Fibroblast of upper back skin (primary cell): ENCODE data around the gene SSC5D.
A peak's percentile ranks its signal among the peaks of the same experiment; 100 is the strongest.
"Not testable (repeated sequence)": the region's sequence is repeated elsewhere in the genome, so short reads cannot be mapped to it uniquely, and the experiment has no call there.

Source experiments
- DNase-seq: peaks from one replicate; pipeline ENCODE4 v3.0.0-alpha.2; 2013

SSC5D gene

DNA sequence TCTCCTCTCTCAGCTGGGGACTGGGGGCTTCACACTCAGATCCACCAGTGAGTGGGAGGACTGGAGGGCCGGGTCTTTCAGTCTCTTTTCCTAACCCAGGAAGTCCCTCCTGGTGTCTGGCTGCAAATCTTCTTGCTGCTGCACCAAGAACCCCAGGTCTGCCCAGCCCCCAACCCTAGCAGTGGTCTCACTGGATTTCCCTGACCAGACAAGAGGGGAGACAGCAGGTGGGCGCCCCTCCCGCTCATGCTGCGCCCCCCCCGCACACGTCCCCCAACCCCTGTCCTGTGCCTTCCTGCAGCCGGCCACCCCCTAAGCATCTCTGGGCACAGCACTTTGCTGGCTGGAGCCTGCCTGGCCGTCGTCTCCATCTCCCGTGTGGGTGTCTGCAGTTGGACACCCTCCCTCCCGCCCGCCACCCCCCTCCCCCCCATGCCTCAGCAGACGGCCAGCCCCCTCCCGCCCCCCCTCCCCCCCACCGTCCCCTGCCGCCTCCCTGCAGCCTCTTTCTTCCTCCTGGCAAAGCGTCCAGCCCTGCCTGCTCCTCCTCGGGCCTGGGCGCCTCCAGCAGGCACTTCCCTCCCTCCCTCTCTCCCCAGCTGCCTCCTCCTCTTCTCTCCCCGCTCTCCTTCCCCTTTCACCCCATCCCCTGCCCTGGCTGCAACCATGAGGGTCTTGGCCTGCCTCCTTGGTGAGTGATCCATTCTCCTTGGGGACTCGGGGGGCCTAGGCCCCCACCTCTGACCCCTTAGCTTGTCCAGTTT, at the start of gene SSC5D:
SSC5D (plus strand) TSS at position 513 of the 764 bp plus-strand sequence; CDS start at position 667, 154 bp downstream.
- DNase-seq = peak; percentile 65

DNA sequence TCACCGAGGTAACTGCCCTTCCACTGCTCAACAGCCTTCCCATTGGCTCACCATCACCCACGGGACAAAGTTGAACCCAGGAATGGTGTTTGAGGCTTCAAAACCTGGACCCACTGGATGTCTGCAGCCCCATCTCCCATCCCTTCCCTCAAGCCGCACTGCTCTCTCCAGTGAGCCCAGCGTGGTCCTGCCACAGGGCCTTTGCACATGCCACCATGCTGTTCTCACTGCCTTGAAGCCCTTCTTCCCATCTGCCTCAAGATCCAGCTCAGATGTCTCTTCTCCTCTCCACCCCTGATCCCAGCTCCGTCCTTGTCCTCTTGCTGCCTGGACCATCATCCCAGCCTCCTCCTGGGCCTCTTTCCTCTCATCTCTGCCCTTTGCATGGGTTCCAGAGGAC, 49.2 kb upstream of the SSC5D start:
- DNase-seq = no peak

DNA sequence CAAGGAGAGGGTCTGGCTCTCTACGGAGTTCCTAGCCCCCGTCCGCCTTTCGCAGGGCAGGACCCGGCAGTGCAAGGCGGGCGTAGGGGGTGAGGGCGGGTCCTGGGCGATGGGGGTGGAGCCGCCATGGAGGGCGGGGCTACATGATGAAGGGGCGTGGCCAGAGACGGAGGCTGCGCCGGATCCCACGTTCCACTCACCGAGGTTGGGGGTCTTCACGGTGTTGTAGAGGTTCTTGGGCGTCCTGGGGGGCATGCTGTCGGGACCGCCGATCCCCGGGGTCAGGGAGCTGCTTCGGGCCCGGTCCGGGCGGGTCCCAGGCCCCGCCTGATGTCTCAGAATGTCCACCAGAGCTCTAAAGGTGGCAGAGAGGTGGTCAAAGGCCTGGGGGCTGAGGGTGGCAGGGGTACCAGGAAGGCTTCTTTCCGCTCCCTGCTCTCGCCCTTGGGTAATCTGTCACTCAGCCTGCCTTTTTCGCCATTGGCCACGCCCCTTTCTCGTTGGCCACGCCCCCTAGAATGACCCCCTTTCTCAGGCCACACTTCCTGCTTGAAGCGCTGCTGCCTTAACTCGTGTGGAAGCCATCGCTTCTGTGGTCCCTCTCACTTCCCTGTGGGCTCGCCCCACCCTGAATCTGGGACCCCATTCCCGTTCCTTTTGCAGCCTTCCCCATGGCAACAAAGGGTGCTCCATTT, 47.7 kb upstream of the SSC5D start:
- DNase-seq = no peak

DNA sequence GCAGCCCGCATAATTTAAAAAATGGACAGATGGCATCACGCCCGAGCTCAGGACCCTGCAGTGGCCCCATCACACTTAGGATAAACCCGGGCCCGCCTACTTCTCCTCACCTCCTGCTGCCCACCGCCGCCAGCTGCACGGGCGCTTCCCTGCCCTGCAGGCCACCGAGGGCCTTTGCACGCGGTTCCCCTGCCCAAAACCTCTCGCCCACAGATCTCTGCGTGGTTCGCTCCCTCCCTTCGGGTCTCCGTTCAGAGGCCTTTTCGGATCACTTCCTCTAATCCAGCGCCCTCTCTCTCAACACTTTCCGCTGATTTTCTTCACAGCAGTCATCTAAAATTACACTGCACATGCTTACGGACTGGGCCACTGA, 46.9 kb upstream of the SSC5D start:
- DNase-seq = no peak

DNA sequence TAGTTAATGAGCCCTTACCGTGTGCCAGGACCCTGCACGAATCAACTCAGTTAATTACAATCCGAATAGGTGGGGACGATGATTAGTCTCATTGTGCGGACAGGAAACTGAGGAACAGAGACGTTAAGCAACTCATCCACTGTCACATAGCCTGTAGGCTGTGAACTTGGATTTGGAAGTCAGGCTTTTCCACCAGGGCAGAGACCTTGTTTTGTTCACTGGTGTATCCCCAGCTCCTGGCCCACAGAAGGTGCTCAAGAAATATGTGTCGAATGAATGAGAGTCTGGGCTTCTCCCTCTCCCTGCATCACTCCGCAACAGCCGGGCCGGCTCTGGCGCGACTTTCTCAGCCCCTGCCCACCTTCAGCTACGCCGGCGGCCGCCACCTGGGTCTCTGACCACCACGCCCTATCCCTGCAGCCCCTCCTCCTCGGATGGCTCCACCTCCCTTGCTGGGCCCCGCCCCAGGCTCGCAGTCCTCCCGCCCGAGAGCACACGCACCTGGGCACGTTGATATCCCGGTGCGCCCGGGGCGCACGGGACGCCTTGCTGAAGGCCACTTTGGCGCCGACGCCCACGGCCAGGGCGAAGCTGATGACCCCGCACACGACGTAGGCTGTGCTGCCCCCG, 46.4 kb upstream of the SSC5D start:
- DNase-seq = no peak

DNA sequence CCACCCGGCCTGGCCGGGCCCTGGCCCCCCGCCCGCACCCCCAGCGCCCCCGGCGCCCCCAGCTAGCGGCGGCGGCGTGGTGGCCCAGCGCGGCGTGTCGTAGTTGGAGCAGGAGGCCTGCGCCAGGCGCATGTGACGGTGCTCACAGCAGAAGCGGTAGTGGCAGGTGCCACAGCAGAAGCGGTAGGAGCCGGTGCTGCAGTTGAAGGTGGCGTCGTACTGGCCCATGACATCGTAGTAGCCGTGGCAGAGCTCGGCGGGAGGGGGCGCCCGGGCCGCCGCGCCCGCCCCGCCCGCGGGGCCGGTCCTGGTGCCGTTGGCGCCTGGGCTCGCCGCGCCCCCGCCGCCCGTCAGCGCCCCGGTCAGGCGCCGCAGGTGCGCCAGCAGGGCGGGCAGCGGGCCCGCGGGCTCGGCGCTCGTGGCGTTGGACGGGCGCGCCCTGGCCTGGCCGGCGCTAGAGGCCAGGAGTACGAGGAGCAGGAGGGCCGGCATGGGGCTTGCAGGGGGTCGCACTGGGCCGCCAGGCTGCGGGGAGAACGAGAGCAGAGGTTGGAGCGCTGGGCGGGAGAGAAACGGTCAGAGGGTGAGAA, 45.8 kb upstream of the SSC5D start:
- DNase-seq = no peak

DNA sequence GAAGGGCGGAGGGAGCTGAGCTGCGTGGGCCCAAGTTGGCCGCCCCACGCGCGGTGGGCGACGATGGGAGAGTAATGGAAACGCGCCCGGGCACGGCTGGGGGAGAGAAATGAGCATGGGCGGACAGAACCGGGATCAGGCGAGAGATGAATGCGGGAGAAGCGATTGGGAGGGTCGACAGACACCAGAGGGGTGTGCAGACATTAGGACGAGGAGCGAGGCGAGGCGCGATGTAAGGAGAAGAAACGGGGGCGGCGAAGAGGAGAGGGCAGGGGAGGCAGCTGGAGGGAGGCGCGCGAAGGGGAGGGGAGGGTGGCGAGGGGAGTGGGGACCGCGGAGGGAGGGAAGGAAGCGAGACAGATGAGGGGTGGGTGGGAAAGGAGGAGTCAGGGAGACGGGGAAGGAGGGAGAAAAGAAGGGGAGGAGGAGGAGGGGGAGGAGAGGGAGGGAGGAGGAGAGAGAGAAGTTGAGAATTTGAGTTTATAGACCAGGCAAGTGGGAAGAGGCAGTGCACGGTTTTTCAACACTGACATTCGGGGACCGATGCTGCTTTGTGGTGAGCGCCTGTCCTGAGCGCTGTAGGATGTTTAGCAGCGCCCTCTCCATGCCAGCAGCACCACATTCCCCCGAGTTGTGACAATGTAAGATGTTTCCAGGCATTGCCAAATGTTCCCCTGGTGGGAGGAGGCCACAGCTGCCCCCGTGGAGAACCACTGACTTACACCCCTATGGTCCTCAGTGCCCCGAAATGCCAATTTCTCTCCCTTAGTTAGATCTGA, 45.0 kb upstream of the SSC5D start, which contains the start of gene SHISA7:
SHISA7 (minus strand) TSS at position 256 of the 779 bp plus-strand sequence. CDS start 437 bp downstream, outside the sequence.
- no peak for DNase-seq

DNA sequence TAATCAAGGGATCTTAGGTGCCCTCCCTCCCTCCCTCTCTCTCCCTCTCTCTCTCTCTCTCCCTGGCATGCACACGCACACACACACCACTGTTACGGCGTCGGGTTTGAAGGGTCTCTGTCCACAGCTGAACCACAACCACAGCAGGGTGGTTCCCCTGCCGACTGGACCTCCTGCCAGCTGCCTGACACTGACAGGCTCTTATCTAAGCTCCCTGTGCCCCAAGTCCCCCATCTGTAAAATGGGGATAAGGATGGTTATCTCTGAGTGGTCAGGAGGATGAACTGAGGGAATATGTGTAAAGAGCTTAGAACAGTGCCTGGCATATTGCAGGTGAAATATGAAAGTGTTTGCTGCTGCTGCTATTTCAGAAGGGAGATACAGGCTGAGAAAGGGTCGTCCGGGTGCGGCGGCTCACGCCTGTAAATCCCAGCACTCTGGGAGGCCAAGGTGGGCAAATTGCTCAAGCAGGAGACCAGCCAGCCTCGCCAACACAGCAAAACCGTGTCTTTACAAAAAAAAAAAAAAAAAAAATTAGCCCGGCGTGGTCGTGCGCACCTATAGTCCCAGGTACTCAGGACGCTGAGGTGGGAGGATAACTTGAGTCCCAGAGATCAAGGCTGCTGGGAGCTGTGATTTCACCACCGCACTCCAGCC, 44.3 kb upstream of the SSC5D start:
- DNase-seq = no peak

DNA sequence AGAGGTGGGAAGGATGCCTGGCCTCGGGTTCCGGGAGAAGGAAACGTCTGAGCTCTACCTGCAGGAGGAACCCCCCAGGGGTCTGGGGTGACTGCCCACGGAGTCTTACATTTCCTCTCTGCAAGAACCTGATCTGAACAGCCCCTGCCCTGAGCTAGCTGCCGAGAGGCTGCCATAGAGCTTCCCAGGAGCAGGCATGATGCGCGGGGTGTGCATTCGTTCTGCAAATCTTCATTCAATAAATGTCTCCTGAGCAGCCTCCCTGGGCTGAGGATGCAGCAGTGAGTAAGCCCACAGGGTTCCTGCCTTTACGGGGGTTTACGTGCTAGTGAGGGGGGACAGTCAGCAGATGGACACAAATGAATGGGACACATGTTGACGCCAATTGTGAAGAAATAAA, 43.6 kb upstream of the SSC5D start:
- DNase-seq = no peak

DNA sequence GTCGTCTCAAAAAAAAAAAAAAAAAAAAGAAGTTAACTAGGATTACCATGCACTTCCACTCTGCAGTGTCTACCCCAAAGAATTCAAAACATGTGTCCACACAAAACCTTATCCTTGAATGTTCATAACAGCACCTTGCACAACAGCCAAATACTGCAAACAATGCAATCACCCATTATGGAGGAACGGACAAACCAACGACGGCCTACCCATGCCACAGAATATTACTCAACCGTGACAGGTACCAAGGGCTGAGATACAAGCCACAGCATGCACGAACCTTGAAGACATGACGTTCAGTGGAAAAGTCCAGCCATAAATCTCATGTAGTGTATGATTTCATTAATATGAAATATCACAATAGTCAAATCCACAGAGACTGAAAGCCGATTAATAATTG, 42.2 kb upstream of the SSC5D start:
- no peak for DNase-seq

DNA sequence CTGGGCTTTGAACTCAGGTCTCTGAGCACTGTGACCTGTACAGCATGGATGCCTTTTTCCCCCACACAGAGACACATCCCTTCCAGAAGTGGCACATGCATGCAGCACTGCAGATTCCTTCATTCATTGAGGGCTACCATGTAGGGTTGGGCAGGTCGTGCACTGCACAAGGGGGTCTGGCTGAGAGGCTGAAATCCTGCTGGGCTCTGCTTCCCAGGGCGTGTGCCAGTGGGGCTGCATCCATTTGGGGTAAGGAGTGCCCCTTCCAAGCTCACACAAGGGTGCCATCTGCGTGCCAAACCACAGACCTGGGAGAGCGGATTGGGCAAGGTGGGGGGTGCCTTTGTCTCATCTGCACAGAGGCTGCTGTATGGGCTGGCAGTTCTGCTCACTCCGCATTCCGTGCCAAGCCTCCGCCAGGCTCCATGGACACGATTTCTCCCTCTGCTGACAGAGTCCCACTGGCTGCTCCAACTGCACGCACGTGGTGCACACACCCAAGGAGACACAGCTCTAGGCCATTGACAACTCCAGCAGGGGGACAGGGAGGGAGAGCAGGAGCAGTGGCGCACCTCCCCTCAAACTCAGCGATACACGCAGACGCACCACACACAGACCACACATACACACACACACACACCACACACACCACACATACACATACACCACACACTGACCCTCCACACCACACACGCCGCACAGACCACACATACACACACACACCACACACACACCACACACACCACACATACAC, 40.6 kb upstream of the SSC5D start:
- peak; percentile 25 for DNase-seq

DNA sequence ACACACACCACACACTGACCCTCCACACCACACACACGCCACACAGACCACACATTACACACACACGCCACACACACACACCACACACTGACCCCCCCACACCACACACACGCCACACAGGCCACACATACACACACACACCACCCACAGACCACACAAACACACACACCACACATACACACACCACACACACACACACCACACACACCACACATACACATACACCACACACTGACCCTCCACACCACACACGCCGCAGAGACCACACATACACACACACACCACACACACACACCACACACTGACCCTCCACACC, 40.1 kb upstream of the SSC5D start:
- DNase-seq = not testable (repeated sequence)

DNA sequence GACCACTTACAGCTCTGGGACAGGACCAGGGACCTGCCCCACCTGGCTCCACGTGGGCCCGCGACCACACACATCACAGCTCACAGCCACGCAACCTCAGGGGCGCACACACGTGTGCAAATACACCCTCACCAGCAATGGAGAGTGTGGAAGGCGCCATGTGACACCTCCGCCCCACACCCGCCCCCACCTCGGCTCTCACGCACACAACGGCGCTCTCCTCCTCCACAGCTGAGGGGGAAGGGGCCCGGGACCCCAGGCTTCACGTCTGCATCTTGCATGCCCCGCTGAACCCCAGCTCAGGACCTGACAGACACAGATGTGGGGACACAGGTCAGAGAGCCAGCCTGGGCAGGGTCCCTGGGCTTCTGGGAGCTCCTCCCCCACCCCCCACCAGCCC, 38.8 kb upstream of the SSC5D start:
- no peak for DNase-seq

DNA sequence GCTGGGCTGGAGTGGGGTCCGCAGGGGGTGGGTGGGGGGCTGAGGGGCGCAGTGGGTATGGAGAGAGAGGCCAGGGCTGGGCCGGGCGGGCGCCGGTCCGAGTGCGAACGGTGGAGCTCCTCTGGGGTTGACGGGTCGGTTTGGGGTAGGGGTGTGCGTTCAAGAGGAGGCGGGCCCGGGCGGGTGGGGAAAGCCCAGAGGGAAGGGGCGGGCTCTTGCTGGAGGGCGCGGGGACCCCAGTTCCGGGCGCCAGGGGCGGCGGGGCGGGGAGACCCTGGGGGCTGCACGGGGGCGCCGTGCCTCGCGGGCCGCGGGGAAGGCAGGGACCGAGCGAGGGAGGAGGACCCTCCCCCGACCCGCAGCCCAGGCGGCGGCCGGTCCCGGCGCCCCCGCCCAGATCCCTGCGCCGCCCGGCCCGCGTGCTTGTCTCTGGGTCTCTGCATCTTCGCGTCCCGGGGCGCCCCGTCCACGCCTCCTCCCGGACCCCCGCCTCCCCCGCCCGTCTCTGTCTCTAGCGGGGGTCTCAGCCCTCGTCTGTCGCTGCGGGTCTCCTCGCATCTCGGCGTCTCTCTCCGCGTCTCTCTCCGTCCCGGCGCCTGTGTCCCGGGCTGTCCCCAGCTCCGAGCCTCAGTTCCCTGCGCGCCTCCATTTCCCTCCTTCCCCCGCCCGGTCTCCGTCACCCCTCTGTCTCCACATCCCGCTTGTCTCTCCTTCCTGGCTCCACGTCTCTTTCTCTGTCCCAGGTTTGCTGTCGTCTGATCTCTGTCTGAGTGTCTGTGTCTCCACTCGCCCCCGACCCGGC, 36.9 kb upstream of the SSC5D start:
- no peak for DNase-seq

DNA sequence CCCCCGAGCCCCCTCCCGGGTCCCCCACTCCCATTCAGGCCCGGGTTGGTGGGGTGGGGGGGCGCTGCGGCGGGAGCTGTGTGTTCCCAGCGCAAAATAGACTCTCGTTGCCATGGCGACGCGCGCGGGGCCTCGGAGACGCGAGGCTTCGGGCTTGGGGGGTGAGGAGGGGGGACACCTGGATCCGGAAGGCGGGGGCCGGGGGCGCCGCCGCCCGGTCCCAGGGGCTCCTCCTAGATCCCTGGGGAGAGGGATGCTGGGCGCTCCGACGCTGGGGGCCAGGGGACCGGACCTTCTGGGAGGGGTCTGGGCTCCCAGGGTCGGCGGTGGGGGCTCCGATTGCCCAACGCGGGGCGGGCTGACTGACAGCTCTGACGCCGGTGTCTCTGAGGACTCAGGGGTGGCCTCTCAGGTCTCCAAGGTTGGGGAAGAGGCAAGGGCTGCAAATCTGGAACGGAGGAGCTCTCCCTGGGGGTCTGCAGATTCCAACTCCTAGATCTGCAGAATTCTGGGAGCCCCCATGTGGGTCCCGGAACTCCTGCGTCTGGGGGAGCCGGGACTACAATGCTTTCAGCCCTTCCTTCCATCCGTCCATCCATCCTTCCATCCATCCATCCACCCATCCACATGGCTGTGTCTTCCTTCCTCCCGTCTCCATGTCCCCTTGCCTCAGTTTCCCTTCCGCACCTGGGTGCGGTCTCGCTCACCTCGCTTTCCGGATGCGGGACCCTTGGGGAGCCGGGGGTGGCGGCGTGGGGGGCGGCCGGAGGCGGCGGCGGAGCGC, 36.1 kb upstream of the SSC5D start:
- no peak for DNase-seq

DNA sequence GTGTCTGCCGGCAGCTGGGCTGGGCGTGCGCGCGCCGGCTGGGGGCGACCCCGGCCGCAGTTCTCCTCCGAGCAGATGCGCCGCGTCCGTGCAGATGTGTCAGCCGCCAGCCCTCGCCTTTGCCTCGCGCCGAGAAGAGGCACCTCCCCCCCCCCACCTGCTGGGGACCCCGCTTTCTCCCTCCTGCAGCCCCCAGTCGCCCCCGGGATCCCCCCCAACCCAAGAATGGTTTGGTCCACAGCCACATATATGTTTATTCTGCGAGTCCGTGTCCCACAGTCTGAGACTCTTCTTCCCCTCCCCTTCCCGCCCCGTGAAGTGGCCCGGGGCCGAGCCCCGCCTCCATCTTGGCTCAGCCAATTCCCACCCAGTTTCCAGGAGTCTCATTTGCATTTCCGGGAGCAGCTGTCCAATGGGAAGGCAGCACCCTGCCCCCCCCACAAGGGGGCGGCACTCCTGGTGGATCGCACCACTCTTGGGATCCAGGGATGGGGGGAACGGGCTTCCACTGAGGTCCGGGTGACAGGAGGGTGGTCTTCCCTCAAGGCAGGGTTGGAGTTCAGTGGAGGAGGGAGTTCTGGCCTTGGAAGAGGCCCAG, 35.4 kb upstream of the SSC5D start:
- peak; percentile 69 for DNase-seq

DNA sequence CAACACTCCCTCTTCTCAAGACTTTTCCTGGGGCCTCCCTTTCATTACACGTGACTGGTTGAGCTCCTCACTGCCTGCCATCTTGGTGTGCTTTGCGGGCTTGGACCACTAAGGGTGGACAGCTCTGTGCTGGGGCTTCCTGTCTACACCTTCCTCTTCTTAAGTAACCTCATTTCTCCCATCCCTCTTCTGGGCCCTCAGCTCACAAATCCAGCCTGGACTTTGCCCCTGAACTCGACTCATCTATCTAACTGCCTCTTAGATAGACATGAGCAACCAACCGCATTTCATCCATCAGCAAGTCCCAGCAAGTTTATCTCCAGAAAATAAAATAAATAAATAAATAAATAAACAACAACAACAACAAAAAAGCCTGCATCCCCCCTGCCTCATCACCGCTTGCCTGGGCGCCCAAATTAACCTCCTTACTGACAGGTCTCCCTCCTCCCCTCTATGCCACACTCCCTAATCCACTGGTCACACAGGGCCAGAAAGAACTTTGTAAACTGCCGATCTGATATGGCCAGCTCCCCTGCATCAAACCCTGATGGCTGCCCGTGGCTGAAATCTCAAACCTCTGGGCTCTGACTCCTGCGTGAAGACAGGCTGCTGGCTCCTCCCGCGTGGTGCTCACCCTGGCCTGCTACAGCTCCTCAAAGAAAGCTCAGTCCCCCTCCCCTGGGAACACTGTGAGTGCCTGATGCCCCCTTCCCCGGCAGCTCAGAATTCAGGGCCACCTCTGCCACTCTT, 34.5 kb upstream of the SSC5D start:
- DNase-seq = no peak

DNA sequence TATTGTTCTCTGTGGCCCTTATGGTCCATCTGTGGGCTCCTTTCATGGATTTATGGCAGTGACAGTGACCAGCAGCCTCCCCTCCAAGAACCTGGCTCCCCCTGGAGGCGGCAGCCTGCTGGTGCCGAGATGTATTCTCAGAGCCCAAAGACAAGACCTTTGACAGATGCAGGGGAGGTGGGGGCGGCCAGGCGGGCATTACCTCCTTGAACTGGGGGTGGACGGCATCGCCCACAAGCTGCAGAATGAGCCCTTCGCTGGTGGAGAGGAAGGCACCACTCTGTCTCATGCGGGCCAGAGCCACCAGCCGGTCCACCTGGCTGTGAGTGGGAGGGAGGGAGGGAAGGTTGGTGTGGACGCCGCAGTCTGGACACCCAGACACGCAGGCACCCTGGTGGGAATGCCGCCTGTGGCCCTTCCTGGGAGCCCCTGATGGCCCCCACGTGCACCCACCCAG, 33.4 kb upstream of the SSC5D start:
- DNase-seq = peak; percentile 26
